Liver (tissue), 3 donors: ENCODE results near the gene CELA1.

Experiments used
- GABPA ChIP-seq, 2 donors: IDR thresholded peaks in 1 of 2; conservative IDR thresholded peaks in 1 of 2; 2 replicates each; pipeline ENCODE4 v1.6.1; 2016; ENCODE audit warnings: antibody characterized with exemption in 2 of 2, mild to moderate bottlenecking in 1 of 2, moderate library complexity in 1 of 2
- REST ChIP-seq: IDR thresholded peaks from 2 replicates; pipeline ENCODE4 v1.6.1; 2016; ENCODE audit warnings: antibody characterized with exemption, mild to moderate bottlenecking
- TF ChIP-seq, protein P1 (sequence below): fragments of 150-350 bp; IDR thresholded peaks from 2 replicates; pipeline ENCODE4 v1.5.1; 2017; ENCODE audit warnings: improper control_type of control experiment, low read depth, low read length; ENCODE audit not compliant: missing input control
- TF ChIP-seq, protein P2 (sequence below): IDR thresholded peaks from 2 replicates; pipeline ENCODE4 v1.6.1; 2016; ENCODE audit warnings: antibody characterized with exemption
- donor health status: healthy.
- donor health status: healthy.

- TF ChIP-seq, protein P1, sequence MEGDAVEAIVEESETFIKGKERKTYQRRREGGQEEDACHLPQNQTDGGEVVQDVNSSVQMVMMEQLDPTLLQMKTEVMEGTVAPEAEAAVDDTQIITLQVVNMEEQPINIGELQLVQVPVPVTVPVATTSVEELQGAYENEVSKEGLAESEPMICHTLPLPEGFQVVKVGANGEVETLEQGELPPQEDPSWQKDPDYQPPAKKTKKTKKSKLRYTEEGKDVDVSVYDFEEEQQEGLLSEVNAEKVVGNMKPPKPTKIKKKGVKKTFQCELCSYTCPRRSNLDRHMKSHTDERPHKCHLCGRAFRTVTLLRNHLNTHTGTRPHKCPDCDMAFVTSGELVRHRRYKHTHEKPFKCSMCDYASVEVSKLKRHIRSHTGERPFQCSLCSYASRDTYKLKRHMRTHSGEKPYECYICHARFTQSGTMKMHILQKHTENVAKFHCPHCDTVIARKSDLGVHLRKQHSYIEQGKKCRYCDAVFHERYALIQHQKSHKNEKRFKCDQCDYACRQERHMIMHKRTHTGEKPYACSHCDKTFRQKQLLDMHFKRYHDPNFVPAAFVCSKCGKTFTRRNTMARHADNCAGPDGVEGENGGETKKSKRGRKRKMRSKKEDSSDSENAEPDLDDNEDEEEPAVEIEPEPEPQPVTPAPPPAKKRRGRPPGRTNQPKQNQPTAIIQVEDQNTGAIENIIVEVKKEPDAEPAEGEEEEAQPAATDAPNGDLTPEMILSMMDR, result no peak
- TF ChIP-seq GABPA (IDR thresholded peaks at IDR 0.05 in 1 of 2, conservative IDR thresholded peaks at IDR 0.05 in 1 of 2) (no peak), REST (no peak)
- TF ChIP-seq, protein P2, sequence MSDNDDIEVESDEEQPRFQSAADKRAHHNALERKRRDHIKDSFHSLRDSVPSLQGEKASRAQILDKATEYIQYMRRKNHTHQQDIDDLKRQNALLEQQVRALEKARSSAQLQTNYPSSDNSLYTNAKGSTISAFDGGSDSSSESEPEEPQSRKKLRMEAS, result no peak
Observed at GRCh38 chr12:51348116-51348515, 1.6 kb upstream of the CELA1 start.
